GM21619 (cell line): Measurements from ENCODE around the gene PPP1R37.
"Not testable (repeated sequence)": the region's sequence is repeated elsewhere in the genome, so short reads cannot be mapped to it uniquely, and the experiment has no call there.

Experiments used
- ATAC-seq: cut with Tn5 transposase; IDR thresholded peaks from one replicate; pipeline ENCODE4 v1.9.1; 2021; ENCODE audit not compliant: unreplicated experiment

PPP1R37 gene

GRCh38 chr19:45113628-45114027 is 20.6 kb downstream of the PPP1R37 start:
- no peak for ATAC-seq

GRCh38 chr19:45114116-45114515 is 21.1 kb downstream of the PPP1R37 start:
- ATAC-seq, result no peak

DNA sequence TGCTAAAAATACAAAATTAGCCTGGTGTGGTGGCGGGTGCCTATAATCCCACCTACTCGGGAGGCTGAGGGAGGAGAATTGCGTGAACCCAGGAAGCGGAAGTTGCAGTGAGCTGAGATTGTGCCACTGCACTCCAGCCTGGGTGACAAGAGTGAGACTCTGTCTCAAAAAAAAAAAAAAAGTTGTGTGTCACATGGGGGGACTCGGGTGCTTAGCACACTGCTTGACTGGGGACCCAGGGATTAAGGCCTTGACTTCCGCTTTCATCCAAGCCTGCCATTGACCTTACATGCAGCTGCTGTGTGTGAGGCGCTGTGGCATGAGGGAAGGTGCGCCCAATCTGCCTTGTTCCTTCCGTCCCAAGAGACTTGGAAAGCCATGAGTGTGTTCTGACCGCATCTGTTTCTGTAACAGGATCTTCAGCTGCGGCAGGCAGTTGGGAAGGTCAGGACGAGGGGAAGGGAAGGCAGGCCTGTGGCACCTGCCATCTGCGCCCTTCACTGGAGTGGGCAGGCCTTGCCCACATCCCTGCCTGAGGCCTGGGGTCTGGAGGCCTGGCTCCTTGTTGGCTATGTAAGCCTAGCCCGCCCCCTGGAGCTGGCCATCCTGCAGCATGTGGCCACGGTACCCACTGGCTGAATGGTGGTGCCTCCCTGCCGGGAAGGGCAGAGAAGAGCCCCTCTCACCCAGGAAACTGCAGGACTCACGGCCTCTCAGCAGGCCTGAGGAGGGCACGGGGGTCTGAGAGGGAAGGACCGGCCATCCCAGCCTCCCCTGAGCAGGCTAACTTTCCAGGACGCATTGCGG is 23.0 kb downstream of the PPP1R37 start:
- no peak for ATAC-seq

DNA sequence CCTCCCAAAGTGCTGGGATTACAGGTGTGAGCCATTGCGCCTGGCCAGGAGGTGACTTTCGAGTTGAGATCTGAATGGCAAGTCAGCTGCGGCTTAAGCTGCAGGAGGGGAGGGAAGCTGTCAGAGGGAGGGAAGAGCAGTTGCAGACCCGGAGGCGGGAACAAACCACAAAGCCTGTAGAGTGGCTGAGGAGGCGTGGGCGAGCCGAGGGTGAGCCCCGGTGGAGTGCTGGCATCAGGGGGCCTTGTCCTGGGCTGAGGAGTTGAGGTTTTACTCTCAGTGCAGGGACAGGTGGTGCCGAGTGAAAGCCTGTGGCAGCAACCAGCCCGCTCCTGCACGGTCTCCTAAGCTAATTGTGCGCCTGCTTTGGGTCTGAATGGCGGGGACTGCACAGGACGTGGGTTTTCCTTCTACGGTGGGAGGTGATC is 24.2 kb downstream of the PPP1R37 start:
- no peak for ATAC-seq

DNA sequence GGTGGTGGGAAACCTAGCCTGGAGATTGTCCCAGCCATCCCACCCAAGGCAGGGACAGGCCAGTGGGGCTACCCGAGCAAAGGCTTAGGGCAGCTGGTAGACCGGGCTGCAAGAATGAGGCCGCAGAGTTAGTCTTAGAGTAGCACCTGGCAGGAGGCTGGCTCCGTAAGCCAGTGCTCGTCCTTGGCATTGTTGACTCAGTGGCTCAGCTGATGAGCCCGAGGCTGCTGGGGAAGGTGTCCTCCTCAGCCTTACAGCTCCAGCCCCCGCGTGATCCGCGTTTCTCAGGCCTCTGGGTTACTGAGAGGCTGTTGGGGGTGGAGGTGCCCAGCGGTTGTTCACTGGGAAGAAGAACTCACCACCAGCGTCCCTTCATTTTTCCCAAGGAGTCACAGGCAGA is 24.7 kb downstream of the PPP1R37 start:
- no peak for ATAC-seq

GRCh38 chr19:45118106-45118505 is 25.1 kb downstream of the PPP1R37 start:
- no peak for ATAC-seq

DNA sequence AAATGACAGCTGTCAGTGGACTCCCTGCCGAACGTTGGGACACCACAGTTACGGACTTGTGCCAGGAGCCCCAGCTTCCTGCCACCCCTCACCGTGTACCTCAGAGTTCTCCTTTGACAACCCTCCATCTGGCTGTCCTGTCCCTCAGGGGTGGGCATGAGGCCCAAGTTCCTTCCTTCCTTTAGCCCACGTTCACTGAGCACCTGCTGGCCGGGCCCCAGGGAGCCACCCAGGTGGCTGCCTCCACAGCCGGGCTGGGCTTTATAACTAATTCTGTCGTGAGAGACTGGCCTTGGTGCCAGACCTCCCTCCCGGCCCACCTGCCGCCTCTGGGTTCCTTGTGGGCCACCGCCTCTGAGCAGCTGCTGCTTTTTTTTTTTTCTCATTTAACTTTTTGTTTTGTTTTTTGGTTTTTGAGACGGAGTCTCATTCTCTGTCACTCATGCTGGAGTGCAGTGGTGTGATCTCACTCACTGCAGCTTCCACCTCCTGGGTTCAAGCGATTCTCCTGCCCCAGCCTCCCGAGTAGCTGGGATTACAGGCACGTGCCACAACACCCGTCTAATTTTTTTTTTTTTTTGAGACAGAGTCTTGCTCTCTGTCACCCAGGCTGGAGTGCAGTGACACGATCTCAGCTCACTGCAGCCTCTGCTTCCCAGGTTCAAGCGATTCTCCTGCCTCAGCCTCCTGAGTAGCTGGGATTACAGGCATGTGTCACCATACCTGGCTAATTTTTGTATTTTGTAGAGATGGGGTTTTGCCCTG is 25.8 kb downstream of the PPP1R37 start:
- not testable (repeated sequence) for ATAC-seq

- ATAC-seq, result no peak
Measured at GRCh38 chr19:45119582-45119981, 26.6 kb downstream of the PPP1R37 start.

DNA sequence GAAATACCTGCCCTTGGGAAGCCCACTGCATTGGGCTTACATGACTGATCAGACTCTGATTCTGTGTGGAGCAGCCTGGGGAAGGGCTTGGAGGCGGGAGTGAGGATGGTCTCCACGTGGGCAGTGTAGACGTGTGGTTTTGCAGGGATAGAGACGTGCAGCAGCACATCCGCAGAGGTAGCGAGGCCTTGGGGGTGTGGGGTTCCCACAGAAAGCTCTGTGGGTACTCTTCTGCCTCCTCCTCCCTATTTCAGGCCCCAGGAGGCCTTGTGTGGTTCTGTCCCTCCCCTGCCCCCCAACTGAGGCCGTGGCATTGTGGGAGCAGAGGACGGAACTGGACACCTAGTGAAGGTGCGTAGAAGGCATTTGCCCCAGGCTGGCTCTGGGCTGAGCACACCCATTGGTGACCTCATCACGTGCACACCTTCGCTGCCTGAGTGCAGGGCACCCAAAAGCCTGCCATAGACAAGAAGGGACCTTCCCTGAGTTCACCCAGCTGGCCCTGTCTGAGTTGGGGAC is 28.9 kb downstream of the PPP1R37 start:
- ATAC-seq, result no peak

GRCh38 chr19:45122832-45123231 is 29.9 kb downstream of the PPP1R37 start:
- no peak for ATAC-seq

- ATAC-seq, result no peak
Measured at GRCh38 chr19:45123440-45123850, 30.5 kb downstream of the PPP1R37 start.

GRCh38 chr19:45124021-45124420 is 31.0 kb downstream of the PPP1R37 start:
- ATAC-seq, result no peak

DNA sequence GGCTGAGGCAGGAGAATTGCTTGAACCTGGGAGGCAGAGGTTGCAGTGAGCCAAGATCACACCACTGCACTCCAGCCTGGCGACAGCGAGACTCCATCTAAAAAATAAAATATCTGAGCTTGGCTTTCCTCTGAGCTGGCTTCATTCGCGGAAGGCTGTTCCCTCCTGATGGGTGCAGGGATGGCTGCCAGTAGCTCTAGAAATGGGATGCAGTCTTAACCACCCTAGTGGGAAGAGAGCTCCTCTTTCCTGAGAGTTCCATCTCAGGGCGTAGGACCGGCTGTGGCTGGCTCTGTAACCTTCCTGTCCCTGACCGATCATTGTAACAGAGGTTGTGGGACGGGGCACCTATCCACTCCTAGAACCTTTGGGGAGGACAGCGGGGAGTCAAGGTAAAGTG is 32.4 kb downstream of the PPP1R37 start:
- no peak for ATAC-seq

- ATAC-seq, result no peak
Measured at GRCh38 chr19:45125975-45126493, 33.1 kb downstream of the PPP1R37 start.

- ATAC-seq, result no peak
Measured at GRCh38 chr19:45126654-45127053, 33.7 kb downstream of the PPP1R37 start.

- ATAC-seq, result no peak
Measured at GRCh38 chr19:45128146-45128545, 35.2 kb downstream of the PPP1R37 start.

DNA sequence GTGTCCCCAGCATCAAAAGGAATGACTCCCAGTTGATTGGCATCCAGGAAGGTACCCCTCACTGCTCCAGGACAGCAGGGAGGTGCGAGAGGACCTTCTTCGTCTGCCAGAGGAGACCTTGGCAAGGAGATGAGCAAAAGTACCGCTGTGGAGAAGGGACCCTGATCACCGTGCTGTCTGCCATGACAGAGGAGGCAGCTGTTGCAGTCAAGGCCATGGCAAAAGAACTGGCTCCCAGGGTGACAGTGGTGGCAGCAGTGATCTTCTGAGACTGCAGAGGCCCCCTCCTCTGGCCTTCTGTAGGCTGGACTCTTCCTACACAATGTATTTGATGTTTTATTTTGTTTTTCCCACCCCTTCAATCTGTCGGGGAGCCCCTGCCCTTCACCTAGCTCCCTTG is 35.8 kb downstream of the PPP1R37 start:
- no peak for ATAC-seq

GRCh38 chr19:45130236-45130635 is 37.3 kb downstream of the PPP1R37 start:
- ATAC-seq, result no peak

- ATAC-seq, result no peak
Measured at GRCh38 chr19:45130888-45131615, 38.1 kb downstream of the PPP1R37 start.

DNA sequence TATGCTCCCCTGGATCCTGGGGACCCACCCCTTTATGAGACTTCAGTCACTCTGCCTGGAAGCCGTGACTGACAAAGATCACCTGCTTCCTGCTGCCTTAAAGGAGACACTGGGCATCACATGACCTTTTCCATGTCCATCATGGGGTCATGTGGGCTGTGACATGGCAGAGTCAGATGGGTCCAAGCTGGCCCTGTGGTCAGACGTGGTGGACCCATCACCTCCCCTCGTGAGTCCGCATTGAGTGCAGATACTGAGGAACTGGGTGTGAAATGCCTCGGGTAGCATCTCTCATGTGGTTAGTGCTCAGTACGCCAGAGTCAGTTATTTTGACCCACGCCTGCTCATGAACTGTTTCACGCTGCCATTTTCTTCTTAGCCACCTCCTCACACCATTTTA is 40.7 kb downstream of the PPP1R37 start:
- no peak for ATAC-seq
